ENCODE measurements around the gene MITF. TPM values are rescaled to one million over a fixed set of nuclear protein-coding genes. Genes with fewer than 3 reads are reported as not detected.

MITF gene
- total and polyA plus RNA-seq, 2 of the 4 experiments (the other 2 are of a cell fraction), result 6.5 to 16.7 TPM

GRCh38 chr3:69830147-69830546 is 90.9 kb downstream of the MITF start:
- DNase-seq (no peak), ATAC-seq (ENCODE audit: low read depth) (no peak)
- Histone ChIP-seq H3K4me2 (ENCODE audit: low read depth, low read length) (no peak overlapping the region), H4K5ac (ENCODE audit: low read depth, low read length) (no peak overlapping the region), H2BK20ac (ENCODE audit: low read depth, low read length) (no peak overlapping the region), H2AFZ (replicated peaks; ENCODE audit: low read length, poor library complexity) (no peak overlapping the region), H3K18ac (ENCODE audit: low read depth, low read length) (no peak overlapping the region), H3K79me1 (ENCODE audit: low read depth in 1 of 2, low read length in 2 of 2) (peaks cover 11 to 20% of the 10 kb centered on the region in 2 experiments; a peak in 3 of 4 replicates), H3K4me3 (ENCODE audit: insufficient read depth, low read depth, low read length) (no peak overlapping the region), H4K8ac (ENCODE audit: low read depth in 2 of 2, low read length in 2 of 2) (no peak overlapping the region), H3K27ac (ENCODE audit: insufficient read depth, low read length) (no peak overlapping the region), H3K23ac (ENCODE audit: low read depth, low read length) (no peak overlapping the region), H3K14ac (replicated peaks; ENCODE audit: low read depth, low read length) (no peak overlapping the region), H4K91ac (ENCODE audit: insufficient read depth, low read depth, low read length) (no peak overlapping the region), H4K20me1 (ENCODE audit: insufficient read depth, low read length) (no peaks in the 10 kb centered on the region), H3K4me1 (ENCODE audit: control insufficient read depth, insufficient read depth, low read length) (no peaks in the 10 kb centered on the region), H3K36me3 (ENCODE audit: control insufficient read depth, insufficient read depth, low read length) (no peaks in the 10 kb centered on the region), H3K9me3 (ENCODE audit: control insufficient read depth, insufficient read depth, low read length) (peaks cover 4% of the 10 kb centered on the region; the same call in 1 of the 2 replicates), H3K56ac (ENCODE audit: extremely low read depth, insufficient read depth, low read length) (no peak overlapping the region), H3K9me1 (ENCODE audit: insufficient read depth, low read length) (no peaks in the 10 kb centered on the region), H2BK120ac (ENCODE audit: low read depth, low read length) (no peak overlapping the region), H2BK5ac (ENCODE audit: low read depth, low read length, poor library complexity, severe bottlenecking) (no peak overlapping the region), H3K27me3 (ENCODE audit: control insufficient read depth, insufficient read depth, low read length) (no peaks in the 10 kb centered on the region), H3K4ac (ENCODE audit: low read depth, low read length) (no peak overlapping the region), H2AK9ac (replicated peaks; ENCODE audit: low read depth, low read length, poor library complexity) (no peak overlapping the region), H2AK5ac (ENCODE audit: low read depth, low read length) (no peak overlapping the region), H2BK15ac (ENCODE audit: low read depth, low read length) (no peak overlapping the region), H3K9ac (ENCODE audit: low read depth, low read length) (no peak overlapping the region)
- CTCF ChIA-PET, result no interaction called here
- in situ Hi-C loops (cut with MboI; ENCODE audit: low sequenced_read_pairs), result no loop called here
- POLR2A ChIA-PET (ENCODE audit: unreplicated experiment), result no interaction called here
- BruUV-seq (replicated peaks), result no TSS peak
- no peak for TF ChIP-seq MXI1 (IDR thresholded peaks at IDR 0.05; ENCODE audit: borderline replicate concordance, low read depth, low read length)
- TF ChIP-seq RFX5 (IDR thresholded peaks at IDR 0.05; ENCODE audit: low read depth, low read length), result no peak
- TF ChIP-seq SMC3 (IDR thresholded peaks at IDR 0.05; ENCODE audit: low read depth, low read length), result no peak
- no peak for TF ChIP-seq MAZ (IDR thresholded peaks at IDR 0.05; ENCODE audit: borderline replicate concordance, low read depth, low read length)
- TF ChIP-seq NFE2L2 (IDR thresholded peaks at IDR 0.05; ENCODE audit: low read depth, low read length), result no peak
- TF ChIP-seq BHLHE40 (IDR thresholded peaks at IDR 0.05; ENCODE audit: low read depth, low read length), result no peak
- TF ChIP-seq ELK1 (IDR thresholded peaks at IDR 0.05; ENCODE audit: borderline replicate concordance, low read depth, low read length), result no peak
- TF ChIP-seq MAFK (IDR thresholded peaks at IDR 0.05; ENCODE audit: low read depth, low read length), result no peak
- no peak for TF ChIP-seq RAD21 (IDR thresholded peaks at IDR 0.05; ENCODE audit: low read length)
- no peak for TF ChIP-seq CHD1 (IDR thresholded peaks at IDR 0.05; ENCODE audit: low read depth, low read length)
- no peak for TF ChIP-seq POLR2A (IDR thresholded peaks at IDR 0.05; ENCODE audit: low read depth, low read length)
- no peak for TF ChIP-seq CTCF (conservative IDR thresholded peaks at IDR 0.05; ENCODE audit: low read depth, low read length)
- TF ChIP-seq RCOR1 (IDR thresholded peaks at IDR 0.05; ENCODE audit: insufficient replicate concordance, low read length), result no peak
- no peak for TF ChIP-seq USF2 (IDR thresholded peaks at IDR 0.05; ENCODE audit: low read depth, low read length)
- TF ChIP-seq FOS (IDR thresholded peaks at IDR 0.05; ENCODE audit: low read depth, low read length), result no peak
- TF ChIP-seq CEBPB (IDR thresholded peaks at IDR 0.05; ENCODE audit: low read depth, low read length), result no peak
- WGBS, 2 experiments (ENCODE audit: extremely low coverage in 2 of 2, insufficient read length in 1 of 2), result 60% methylated on average over 3 of the region's 3 CpGs; no CpG with 5 or more reads in 1 of the 2 experiments
- intact Hi-C loops (cut with micrococcal nuclease), result no loop called here
- dilution Hi-C loops (cut with HindIII; ENCODE audit: low sequenced_read_pairs, unreplicated experiment), result no loop called here

Measured in IMR-90 (cell line).